Immature natural killer cell (primary cell): ENCODE data around the gene MPPED1. TPM values are rescaled to one million over a fixed set of nuclear protein-coding genes. Genes with fewer than 3 reads are reported as not detected.

Experiments
- DNase-seq, 3 donors: peaks; one replicate each; pipeline ENCODE4 v3.0.0; 2022; ENCODE audit warnings: mixed read lengths in 1 of 3
- H3K27ac Mint-ChIP-seq, 6 donors: one replicate each; pipeline ENCODE4 v1.8.0; 2020; ENCODE audit warnings: mixed read lengths in 6 of 6, mild to moderate bottlenecking in 5 of 6, inconsistent platforms in 4 of 6, moderate library complexity in 3 of 6
- H3K27me3 Mint-ChIP-seq, 3 donors: one replicate each; pipeline ENCODE4 v1.8.0; 2020 to 2021; ENCODE audit warnings: low read depth in 3 of 3, mild to moderate bottlenecking in 3 of 3, mixed read lengths in 3 of 3, moderate library complexity in 3 of 3, inconsistent platforms in 1 of 3
- H3K36me3 Mint-ChIP-seq, 3 donors: one replicate each; pipeline ENCODE4 v1.8.0; 2020; ENCODE audit warnings: mixed read lengths in 3 of 3, inconsistent platforms in 2 of 3, mild to moderate bottlenecking in 2 of 3
- H3K4me1 Mint-ChIP-seq, 2 donors: one replicate each; pipeline ENCODE4 v1.8.0; 2020; ENCODE audit warnings: inconsistent platforms in 2 of 2, mild to moderate bottlenecking in 2 of 2, mixed read lengths in 2 of 2, moderate library complexity in 1 of 2
- H3K4me3 Mint-ChIP-seq, 5 donors: one replicate each; pipeline ENCODE4 v1.8.0; 2020; ENCODE audit warnings: mild to moderate bottlenecking in 5 of 5, mixed read lengths in 5 of 5, inconsistent platforms in 3 of 5, moderate library complexity in 3 of 5
- H3K9me3 Mint-ChIP-seq, 6 donors: one replicate each; pipeline ENCODE4 v1.8.0; 2020; ENCODE audit warnings: mild to moderate bottlenecking in 6 of 6, mixed read lengths in 6 of 6, inconsistent platforms in 4 of 6, moderate library complexity in 3 of 6
- polyA plus RNA-seq, 3 donors: library from polyadenylated mRNA; unstranded; fragments of 300-500 nt; fragmentation: Illumina TruSeq; gene quantifications; one replicate each; pipeline ENCODE4 v1.2.3, GENCODE V29; 2021

The MPPED1 gene
- polyA plus RNA-seq, 3 donors from 2014 or later, result not detected

GRCh38 chr22:43508489-43508888, 96.7 kb downstream of the MPPED1 start:
- Mint-ChIP-seq H3K4me1 (no peaks in the 10 kb centered on the region), H3K9me3 (no peaks in the 10 kb centered on the region), H3K27ac (no peak overlapping the region), H3K4me3 (no peak overlapping the region), H3K27me3 (peaks cover 0 to 2% (median 1%) of the 10 kb centered on the region in 3 donors), H3K36me3 (no peaks in the 10 kb centered on the region)
- DNase-seq, result no peak

- Mint-ChIP-seq H3K27me3 (peaks cover 0 to 2% (median 1%) of the 10 kb centered on the region in 3 donors), H3K36me3 (no peaks in the 10 kb centered on the region), H3K27ac (no peak overlapping the region), H3K9me3 (no peaks in the 10 kb centered on the region), H3K4me3 (no peak overlapping the region), H3K4me1 (no peaks in the 10 kb centered on the region)
- no peak for DNase-seq
Measured at GRCh38 chr22:43509337-43509736, 97.5 kb downstream of the MPPED1 start.

- Mint-ChIP-seq H3K36me3 (no peaks in the 10 kb centered on the region), H3K4me1 (no peaks in the 10 kb centered on the region), H3K4me3 (no peak overlapping the region), H3K9me3 (no peaks in the 10 kb centered on the region), H3K27ac (no peak overlapping the region), H3K27me3 (peaks cover 0 to 2% (median 1%) of the 10 kb centered on the region in 3 donors)
- DNase-seq, result no peak
Measured at GRCh38 chr22:43510281-43511070, 98.7 kb downstream of the MPPED1 start.

- no peaks in the 10 kb centered on the region for H3K9me3 Mint-ChIP-seq
- no peaks in the 10 kb centered on the region for H3K36me3 Mint-ChIP-seq
Measured at GRCh38 chr22:43511276-43511910, 99.6 kb downstream of the MPPED1 start.

GRCh38 chr22:43512279-43512678, 100.5 kb downstream of the MPPED1 start:
- no peak for DNase-seq
- H3K27me3 Mint-ChIP-seq, result peaks cover 0 to 2% (median 1%) of the 10 kb centered on the region in 3 donors
- H3K4me3 Mint-ChIP-seq, result no peak overlapping the region
- no peaks in the 10 kb centered on the region for H3K9me3 Mint-ChIP-seq
- H3K36me3 Mint-ChIP-seq, result no peaks in the 10 kb centered on the region
- H3K4me1 Mint-ChIP-seq, result no peaks in the 10 kb centered on the region
- H3K27ac Mint-ChIP-seq, result no peak overlapping the region

More at GRCh38 chr22:43511276-43511910, 99.6 kb downstream of the MPPED1 start:
- Mint-ChIP-seq H3K4me3 (no peak overlapping the region), H3K27me3 (peaks cover 0 to 2% (median 1%) of the 10 kb centered on the region in 3 donors), H3K4me1 (no peaks in the 10 kb centered on the region), H3K27ac (no peak overlapping the region)
- DNase-seq, result no peak

- no peaks in the 10 kb centered on the region for H3K4me1 Mint-ChIP-seq
- no peak overlapping the region for H3K27ac Mint-ChIP-seq
- no peak overlapping the region for H3K4me3 Mint-ChIP-seq
- DNase-seq, result no peak
- no peaks in the 10 kb centered on the region for H3K9me3 Mint-ChIP-seq
- no peaks in the 10 kb centered on the region for H3K36me3 Mint-ChIP-seq
- H3K27me3 Mint-ChIP-seq, result peaks cover 0 to 3% (median 3%) of the 10 kb centered on the region in 3 donors
Measured at GRCh38 chr22:43514476-43515157, 102.8 kb downstream of the MPPED1 start.

GRCh38 chr22:43515411-43515810, 103.6 kb downstream of the MPPED1 start:
- no peaks in the 10 kb centered on the region for H3K4me1 Mint-ChIP-seq
- no peaks in the 10 kb centered on the region for H3K36me3 Mint-ChIP-seq
- no peak overlapping the region for H3K27ac Mint-ChIP-seq
- H3K27me3 Mint-ChIP-seq, result peaks cover 0 to 5% (median 3%) of the 10 kb centered on the region in 3 donors
- DNase-seq, result no peak
- H3K4me3 Mint-ChIP-seq, result no peak overlapping the region
- no peaks in the 10 kb centered on the region for H3K9me3 Mint-ChIP-seq

- DNase-seq, result no peak
- Mint-ChIP-seq H3K36me3 (no peaks in the 10 kb centered on the region), H3K27ac (no peak overlapping the region), H3K4me1 (no peaks in the 10 kb centered on the region), H3K4me3 (no peak overlapping the region), H3K27me3 (peaks cover 0 to 5% (median 5%) of the 10 kb centered on the region in 3 donors), H3K9me3 (no peaks in the 10 kb centered on the region)
Measured at GRCh38 chr22:43515902-43516301, 104.1 kb downstream of the MPPED1 start.

GRCh38 chr22:43516386-43516785, 104.6 kb downstream of the MPPED1 start:
- Mint-ChIP-seq H3K9me3 (no peaks in the 10 kb centered on the region), H3K4me3 (no peak overlapping the region), H3K4me1 (no peaks in the 10 kb centered on the region), H3K27me3 (peaks cover 0 to 5% (median 5%) of the 10 kb centered on the region in 3 donors), H3K36me3 (no peaks in the 10 kb centered on the region), H3K27ac (no peak overlapping the region)
- DNase-seq, result no peak

GRCh38 chr22:43516996-43517635, 105.3 kb downstream of the MPPED1 start:
- Mint-ChIP-seq H3K4me3 (no peak overlapping the region), H3K36me3 (no peaks in the 10 kb centered on the region), H3K27ac (no peak overlapping the region), H3K27me3 (peaks cover 0 to 5% (median 3%) of the 10 kb centered on the region in 3 donors), H3K9me3 (no peaks in the 10 kb centered on the region), H3K4me1 (no peaks in the 10 kb centered on the region)
- no peak for DNase-seq

- Mint-ChIP-seq H3K4me3 (no peak overlapping the region), H3K27ac (no peak overlapping the region), H3K36me3 (no peaks in the 10 kb centered on the region), H3K9me3 (no peaks in the 10 kb centered on the region), H3K4me1 (no peaks in the 10 kb centered on the region), H3K27me3 (peaks cover 0 to 7% (median 3%) of the 10 kb centered on the region in 3 donors)
- DNase-seq, result no peak
Measured at GRCh38 chr22:43520632-43521039, 108.8 kb downstream of the MPPED1 start.

GRCh38 chr22:43521716-43522115, 109.9 kb downstream of the MPPED1 start:
- no peak for DNase-seq
- Mint-ChIP-seq H3K27me3 (peaks cover 0 to 10% (median 3%) of the 10 kb centered on the region in 3 donors), H3K36me3 (no peaks in the 10 kb centered on the region), H3K4me3 (no peak overlapping the region), H3K9me3 (no peaks in the 10 kb centered on the region), H3K27ac (no peak overlapping the region), H3K4me1 (no peaks in the 10 kb centered on the region)

- Mint-ChIP-seq H3K4me3 (no peak overlapping the region), H3K27ac (no peak overlapping the region), H3K27me3 (peaks cover 0 to 12% (median 0%) of the 10 kb centered on the region in 3 donors), H3K9me3 (no peaks in the 10 kb centered on the region), H3K4me1 (no peaks in the 10 kb centered on the region), H3K36me3 (no peaks in the 10 kb centered on the region)
- DNase-seq, result no peak
Measured at GRCh38 chr22:43526117-43526655, 114.4 kb downstream of the MPPED1 start.
